Measurements from ENCODE around the gene LKAAEAR1. TPM values are rescaled to one million over a fixed set of nuclear protein-coding genes. Genes with fewer than 3 reads are reported as not detected.

The LKAAEAR1 gene
- total and polyA plus RNA-seq, 2 of the 13 experiments (the other 11 are each of a cell fraction or from before 2014, with no cell fraction given) = not detected

DNA sequence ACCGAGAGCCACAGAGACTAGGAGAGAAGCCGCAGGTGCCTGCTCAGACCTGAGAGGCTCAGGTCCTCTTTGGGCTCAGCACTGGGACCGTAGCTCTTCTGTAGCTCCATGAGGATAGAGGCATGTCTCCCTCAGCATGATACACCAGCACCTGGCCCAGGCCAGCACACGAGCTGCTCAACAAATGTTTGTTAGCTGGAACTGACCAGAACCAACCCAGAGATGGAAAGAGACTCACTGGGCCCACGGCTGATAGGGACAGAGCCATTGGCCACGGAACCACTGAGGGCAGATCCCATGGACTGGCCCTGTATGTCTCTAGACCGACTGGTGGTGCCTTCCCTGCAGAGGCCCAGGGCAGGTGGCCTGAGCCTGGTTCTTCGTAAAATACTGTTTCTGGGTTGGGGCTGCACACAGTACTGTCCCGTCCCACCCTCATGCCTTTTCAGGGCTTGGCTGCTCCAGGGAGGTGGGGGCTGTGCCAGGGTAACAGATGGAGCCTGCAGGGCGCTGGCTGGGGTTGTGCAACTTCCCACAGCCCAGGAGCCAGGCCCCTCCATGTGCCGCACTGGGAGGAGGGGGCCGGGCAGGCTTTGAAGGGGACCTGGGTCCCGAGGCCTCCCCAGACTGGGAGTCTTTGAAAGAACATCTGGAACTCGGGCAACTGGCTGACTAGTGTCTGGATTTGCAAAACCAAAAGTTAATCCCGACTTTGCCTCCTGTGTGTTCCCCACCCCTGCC lies 43.0 kb downstream of the LKAAEAR1 start (continued):
- TF ChIP-seq, protein P1, sequence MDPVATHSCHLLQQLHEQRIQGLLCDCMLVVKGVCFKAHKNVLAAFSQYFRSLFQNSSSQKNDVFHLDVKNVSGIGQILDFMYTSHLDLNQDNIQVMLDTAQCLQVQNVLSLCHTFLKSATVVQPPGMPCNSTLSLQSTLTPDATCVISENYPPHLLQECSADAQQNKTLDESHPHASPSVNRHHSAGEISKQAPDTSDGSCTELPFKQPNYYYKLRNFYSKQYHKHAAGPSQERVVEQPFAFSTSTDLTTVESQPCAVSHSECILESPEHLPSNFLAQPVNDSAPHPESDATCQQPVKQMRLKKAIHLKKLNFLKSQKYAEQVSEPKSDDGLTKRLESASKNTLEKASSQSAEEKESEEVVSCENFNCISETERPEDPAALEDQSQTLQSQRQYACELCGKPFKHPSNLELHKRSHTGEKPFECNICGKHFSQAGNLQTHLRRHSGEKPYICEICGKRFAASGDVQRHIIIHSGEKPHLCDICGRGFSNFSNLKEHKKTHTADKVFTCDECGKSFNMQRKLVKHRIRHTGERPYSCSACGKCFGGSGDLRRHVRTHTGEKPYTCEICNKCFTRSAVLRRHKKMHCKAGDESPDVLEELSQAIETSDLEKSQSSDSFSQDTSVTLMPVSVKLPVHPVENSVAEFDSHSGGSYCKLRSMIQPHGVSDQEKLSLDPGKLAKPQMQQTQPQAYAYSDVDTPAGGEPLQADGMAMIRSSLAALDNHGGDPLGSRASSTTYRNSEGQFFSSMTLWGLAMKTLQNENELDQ (CRISPR knock-in tag; IDR thresholded peaks at IDR 0.05; ENCODE audit: borderline replicate concordance) = peak; percentile 42; the same call in 1 of the 2 replicates
- no peak for TF ChIP-seq NFRKB (IDR thresholded peaks at IDR 0.05)
- TF ChIP-seq ZNF326 (CRISPR knock-in tag; IDR thresholded peaks at IDR 0.05; ENCODE audit: borderline replicate concordance) = peak; percentile 55; the same call in 1 of the 2 replicates
- TF ChIP-seq, protein P2, sequence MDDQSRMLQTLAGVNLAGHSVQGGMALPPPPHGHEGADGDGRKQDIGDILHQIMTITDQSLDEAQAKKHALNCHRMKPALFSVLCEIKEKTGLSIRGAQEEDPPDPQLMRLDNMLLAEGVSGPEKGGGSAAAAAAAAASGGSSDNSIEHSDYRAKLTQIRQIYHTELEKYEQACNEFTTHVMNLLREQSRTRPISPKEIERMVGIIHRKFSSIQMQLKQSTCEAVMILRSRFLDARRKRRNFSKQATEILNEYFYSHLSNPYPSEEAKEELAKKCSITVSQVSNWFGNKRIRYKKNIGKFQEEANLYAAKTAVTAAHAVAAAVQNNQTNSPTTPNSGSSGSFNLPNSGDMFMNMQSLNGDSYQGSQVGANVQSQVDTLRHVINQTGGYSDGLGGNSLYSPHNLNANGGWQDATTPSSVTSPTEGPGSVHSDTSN (CRISPR knock-in tag; IDR thresholded peaks at IDR 0.05; ENCODE audit: borderline replicate concordance) = peak; percentile 85; the same call in 1 of the 2 replicates
- TF ChIP-seq, protein P3, sequence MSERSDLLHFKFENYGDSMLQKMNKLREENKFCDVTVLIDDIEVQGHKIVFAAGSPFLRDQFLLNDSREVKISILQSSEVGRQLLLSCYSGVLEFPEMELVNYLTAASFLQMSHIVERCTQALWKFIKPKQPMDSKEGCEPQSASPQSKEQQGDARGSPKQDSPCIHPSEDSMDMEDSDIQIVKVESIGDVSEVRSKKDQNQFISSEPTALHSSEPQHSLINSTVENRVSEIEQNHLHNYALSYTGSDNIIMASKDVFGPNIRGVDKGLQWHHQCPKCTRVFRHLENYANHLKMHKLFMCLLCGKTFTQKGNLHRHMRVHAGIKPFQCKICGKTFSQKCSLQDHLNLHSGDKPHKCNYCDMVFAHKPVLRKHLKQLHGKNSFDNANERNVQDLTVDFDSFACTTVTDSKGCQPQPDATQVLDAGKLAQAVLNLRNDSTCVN (CRISPR knock-in tag; IDR thresholded peaks at IDR 0.05; ENCODE audit: borderline replicate concordance) = 0 out of 2 replicates have a peak, but pooled peaks have one; percentile 58
- TF ChIP-seq, protein P4, sequence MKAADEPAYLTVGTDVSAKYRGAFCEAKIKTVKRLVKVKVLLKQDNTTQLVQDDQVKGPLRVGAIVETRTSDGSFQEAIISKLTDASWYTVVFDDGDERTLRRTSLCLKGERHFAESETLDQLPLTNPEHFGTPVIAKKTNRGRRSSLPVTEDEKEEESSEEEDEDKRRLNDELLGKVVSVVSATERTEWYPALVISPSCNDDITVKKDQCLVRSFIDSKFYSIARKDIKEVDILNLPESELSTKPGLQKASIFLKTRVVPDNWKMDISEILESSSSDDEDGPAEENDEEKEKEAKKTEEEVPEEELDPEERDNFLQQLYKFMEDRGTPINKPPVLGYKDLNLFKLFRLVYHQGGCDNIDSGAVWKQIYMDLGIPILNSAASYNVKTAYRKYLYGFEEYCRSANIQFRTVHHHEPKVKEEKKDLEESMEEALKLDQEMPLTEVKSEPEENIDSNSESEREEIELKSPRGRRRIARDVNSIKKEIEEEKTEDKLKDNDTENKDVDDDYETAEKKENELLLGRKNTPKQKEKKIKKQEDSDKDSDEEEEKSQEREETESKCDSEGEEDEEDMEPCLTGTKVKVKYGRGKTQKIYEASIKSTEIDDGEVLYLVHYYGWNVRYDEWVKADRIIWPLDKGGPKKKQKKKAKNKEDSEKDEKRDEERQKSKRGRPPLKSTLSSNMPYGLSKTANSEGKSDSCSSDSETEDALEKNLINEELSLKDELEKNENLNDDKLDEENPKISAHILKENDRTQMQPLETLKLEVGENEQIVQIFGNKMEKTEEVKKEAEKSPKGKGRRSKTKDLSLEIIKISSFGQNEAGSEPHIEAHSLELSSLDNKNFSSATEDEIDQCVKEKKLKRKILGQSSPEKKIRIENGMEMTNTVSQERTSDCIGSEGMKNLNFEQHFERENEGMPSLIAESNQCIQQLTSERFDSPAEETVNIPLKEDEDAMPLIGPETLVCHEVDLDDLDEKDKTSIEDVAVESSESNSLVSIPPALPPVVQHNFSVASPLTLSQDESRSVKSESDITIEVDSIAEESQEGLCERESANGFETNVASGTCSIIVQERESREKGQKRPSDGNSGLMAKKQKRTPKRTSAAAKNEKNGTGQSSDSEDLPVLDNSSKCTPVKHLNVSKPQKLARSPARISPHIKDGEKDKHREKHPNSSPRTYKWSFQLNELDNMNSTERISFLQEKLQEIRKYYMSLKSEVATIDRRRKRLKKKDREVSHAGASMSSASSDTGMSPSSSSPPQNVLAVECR (CRISPR knock-in tag; IDR thresholded peaks at IDR 0.05; ENCODE audit: borderline replicate concordance) = peak; percentile 51; the same call in 1 of the 2 replicates
- no peak for TF ChIP-seq SOX6 (IDR thresholded peaks at IDR 0.05)
- TF ChIP-seq SOX6 (CRISPR knock-in tag; IDR thresholded peaks at IDR 0.05) = peak; percentile 34
- TF ChIP-seq, protein P5, sequence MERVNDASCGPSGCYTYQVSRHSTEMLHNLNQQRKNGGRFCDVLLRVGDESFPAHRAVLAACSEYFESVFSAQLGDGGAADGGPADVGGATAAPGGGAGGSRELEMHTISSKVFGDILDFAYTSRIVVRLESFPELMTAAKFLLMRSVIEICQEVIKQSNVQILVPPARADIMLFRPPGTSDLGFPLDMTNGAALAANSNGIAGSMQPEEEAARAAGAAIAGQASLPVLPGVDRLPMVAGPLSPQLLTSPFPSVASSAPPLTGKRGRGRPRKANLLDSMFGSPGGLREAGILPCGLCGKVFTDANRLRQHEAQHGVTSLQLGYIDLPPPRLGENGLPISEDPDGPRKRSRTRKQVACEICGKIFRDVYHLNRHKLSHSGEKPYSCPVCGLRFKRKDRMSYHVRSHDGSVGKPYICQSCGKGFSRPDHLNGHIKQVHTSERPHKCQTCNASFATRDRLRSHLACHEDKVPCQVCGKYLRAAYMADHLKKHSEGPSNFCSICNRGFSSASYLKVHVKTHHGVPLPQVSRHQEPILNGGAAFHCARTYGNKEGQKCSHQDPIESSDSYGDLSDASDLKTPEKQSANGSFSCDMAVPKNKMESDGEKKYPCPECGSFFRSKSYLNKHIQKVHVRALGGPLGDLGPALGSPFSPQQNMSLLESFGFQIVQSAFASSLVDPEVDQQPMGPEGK (CRISPR knock-in tag; IDR thresholded peaks at IDR 0.05) = peak; percentile 99
- TF ChIP-seq ZNF430 (CRISPR knock-in tag; IDR thresholded peaks at IDR 0.05) = peak; percentile 78
- TF ChIP-seq HOXA3 (CRISPR knock-in tag; IDR thresholded peaks at IDR 0.05) = peak; percentile 72
- TF ChIP-seq, protein P6, sequence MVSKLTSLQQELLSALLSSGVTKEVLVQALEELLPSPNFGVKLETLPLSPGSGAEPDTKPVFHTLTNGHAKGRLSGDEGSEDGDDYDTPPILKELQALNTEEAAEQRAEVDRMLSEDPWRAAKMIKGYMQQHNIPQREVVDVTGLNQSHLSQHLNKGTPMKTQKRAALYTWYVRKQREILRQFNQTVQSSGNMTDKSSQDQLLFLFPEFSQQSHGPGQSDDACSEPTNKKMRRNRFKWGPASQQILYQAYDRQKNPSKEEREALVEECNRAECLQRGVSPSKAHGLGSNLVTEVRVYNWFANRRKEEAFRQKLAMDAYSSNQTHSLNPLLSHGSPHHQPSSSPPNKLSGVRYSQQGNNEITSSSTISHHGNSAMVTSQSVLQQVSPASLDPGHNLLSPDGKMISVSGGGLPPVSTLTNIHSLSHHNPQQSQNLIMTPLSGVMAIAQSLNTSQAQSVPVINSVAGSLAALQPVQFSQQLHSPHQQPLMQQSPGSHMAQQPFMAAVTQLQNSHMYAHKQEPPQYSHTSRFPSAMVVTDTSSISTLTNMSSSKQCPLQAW (CRISPR knock-in tag; IDR thresholded peaks at IDR 0.05) = peak; percentile 74
- no peak for TF ChIP-seq ETV6 (CRISPR knock-in tag; conservative IDR thresholded peaks at IDR 0.05)
- TF ChIP-seq AHR (CRISPR knock-in tag; IDR thresholded peaks at IDR 0.05) = 0 out of 2 replicates have a peak, but pooled peaks have one; percentile 17
- TF ChIP-seq NKX3-1 (CRISPR knock-in tag; IDR thresholded peaks at IDR 0.05) = 0 out of 2 replicates have a peak, but pooled peaks have one; percentile 13

Measured in HepG2 (cell line).